HEK293 (cell line): ENCODE data around the gene CDYL2.

Experiments
- CTCF ChIA-PET: fragments of 350-600 bp; formaldehyde crosslinking; extraction: SDS; loops from one replicate; lab custom pipeline; 2021; ENCODE audit warnings: antibody characterized with exemption; lab: Yijun Ruan, JAX
- POLR2A ChIA-PET: fragments of 300-600 bp; formaldehyde crosslinking; extraction: SDS; loops from one replicate; lab custom pipeline; 2020; ENCODE audit warnings: antibody characterized with exemption, inconsistent platforms; lab: Yijun Ruan, JAX
- H3K27ac ChIP-seq: fragments of 200-500 bp; sonication (Bioruptor generic); 2 replicates; pipeline ENCODE4 v1.5.1; 2014; ENCODE audit warnings: low read depth, low read length, control low read depth, inconsistent platforms; ENCODE audit errors: extremely low read depth
- H3K36me3 ChIP-seq, 2 experiments: fragments of 200-500 bp in 1 of 2; sonication (Bioruptor generic) in 1 of 2; 1 replicate in 1 of 2; 2 replicates in 1 of 2; pipeline ENCODE4 v1.5.1; 2014 to 2017; ENCODE audit warnings: inconsistent platforms in 2 of 2, low read length in 2 of 2; ENCODE audit not compliant: control insufficient read depth in 2 of 2, insufficient read depth in 1 of 2
- H3K4me1 ChIP-seq: fragments of 200-500 bp; sonication (Bioruptor generic); 2 replicates; pipeline ENCODE4 v1.5.1; 2014; ENCODE audit warnings: mild to moderate bottlenecking, low read length, inconsistent platforms; ENCODE audit not compliant: control insufficient read depth, insufficient read depth
- H3K4me3 ChIP-seq: 2 replicates; pipeline ENCODE4 v1.5.1; 2011; ENCODE audit warnings: low read depth, mild to moderate bottlenecking, control low read depth, low read length, moderate library complexity
- H3K9me3 ChIP-seq: fragments of 200-500 bp; sonication (Bioruptor generic); 2 replicates; pipeline ENCODE4 v1.5.1; 2014; ENCODE audit warnings: low read depth, low read length, inconsistent platforms; ENCODE audit not compliant: control insufficient read depth, insufficient read depth
- CTCF ChIP-seq: fragments of 450-650 bp; formaldehyde crosslinking; IDR thresholded peaks from 2 replicates; pipeline ENCODE4 v1.5.1; 2016; ENCODE audit warnings: missing biosample characterization, missing genetic modification characterization
- KLF1 ChIP-seq: fragments of 450-650 bp; formaldehyde crosslinking; IDR thresholded peaks from 2 replicates; pipeline ENCODE4 v1.5.1; 2016; ENCODE audit warnings: missing biosample characterization, missing genetic modification characterization
- KLF17 ChIP-seq: fragments of 450-650 bp; formaldehyde crosslinking; IDR thresholded peaks from 2 replicates; pipeline ENCODE4 v1.5.1; 2016; ENCODE audit warnings: missing biosample characterization, missing genetic modification characterization
- TRIM28 ChIP-seq: IDR thresholded peaks from 2 replicates; pipeline ENCODE4 v1.6.1; 2011; ENCODE audit warnings: low read length, control low read depth, borderline replicate concordance
- ZBTB10 ChIP-seq: fragments of 450-650 bp; formaldehyde crosslinking; IDR thresholded peaks from 2 replicates; pipeline ENCODE4 v1.5.1; 2016; ENCODE audit warnings: missing biosample characterization, missing genetic modification characterization
- ZBTB17 ChIP-seq: fragments of 450-650 bp; formaldehyde crosslinking; IDR thresholded peaks from 2 replicates; pipeline ENCODE4 v1.5.1; 2016; ENCODE audit warnings: missing biosample characterization, missing genetic modification characterization
- ZEB2 ChIP-seq: fragments of 450-650 bp; formaldehyde crosslinking; IDR thresholded peaks from 2 replicates; pipeline ENCODE4 v1.5.1; 2016; ENCODE audit warnings: missing biosample characterization, missing genetic modification characterization
- ZNF10 ChIP-seq: fragments of 450-650 bp; formaldehyde crosslinking; IDR thresholded peaks from 2 replicates; pipeline ENCODE4 v1.5.1; 2017; ENCODE audit warnings: missing biosample characterization, missing genetic modification characterization
- ZNF121 ChIP-seq: fragments of 450-650 bp; formaldehyde crosslinking; IDR thresholded peaks from 2 replicates; pipeline ENCODE4 v1.5.1; 2016; ENCODE audit warnings: missing biosample characterization, missing genetic modification characterization
- ZNF19 ChIP-seq: fragments of 450-650 bp; formaldehyde crosslinking; IDR thresholded peaks from 2 replicates; pipeline ENCODE4; 2016; ENCODE audit warnings: missing biosample characterization, missing genetic modification characterization, low read depth
- ZNF335 ChIP-seq: fragments of 450-650 bp; formaldehyde crosslinking; conservative IDR thresholded peaks from 2 replicates; pipeline ENCODE4 v1.5.1; 2016; ENCODE audit warnings: missing biosample characterization, missing genetic modification characterization
- ZNF366 ChIP-seq: fragments of 450-650 bp; formaldehyde crosslinking; conservative IDR thresholded peaks from 2 replicates; pipeline ENCODE4 v1.5.1; 2016; ENCODE audit warnings: missing biosample characterization, missing genetic modification characterization
- ZNF416 ChIP-seq: fragments of 450-650 bp; formaldehyde crosslinking; IDR thresholded peaks from 2 replicates; pipeline ENCODE4 v1.5.1; 2016; ENCODE audit warnings: missing biosample characterization, missing genetic modification characterization
- ZNF513 ChIP-seq: fragments of 450-650 bp; IDR thresholded peaks from 2 replicates; pipeline ENCODE4 v1.5.1; 2018; ENCODE audit warnings: missing biosample characterization, missing genetic modification characterization
- ZNF548 ChIP-seq: fragments of 450-650 bp; formaldehyde crosslinking; IDR thresholded peaks from 2 replicates; pipeline ENCODE4 v1.5.1; 2016; ENCODE audit warnings: missing biosample characterization, missing genetic modification characterization
- ZNF560 ChIP-seq: fragments of 450-650 bp; formaldehyde crosslinking; IDR thresholded peaks from 2 replicates; pipeline ENCODE4 v1.5.1; 2017; ENCODE audit warnings: missing biosample characterization, missing genetic modification characterization, borderline replicate concordance
- ZNF571 ChIP-seq: fragments of 450-650 bp; formaldehyde crosslinking; IDR thresholded peaks from 2 replicates; pipeline ENCODE4 v1.5.0; 2017; ENCODE audit warnings: missing biosample characterization, missing genetic modification characterization
- ZNF639 ChIP-seq: fragments of 450-650 bp; formaldehyde crosslinking; IDR thresholded peaks from 2 replicates; pipeline ENCODE4 v1.5.1; 2016; ENCODE audit warnings: missing biosample characterization, missing genetic modification characterization
- ZNF707 ChIP-seq: fragments of 450-650 bp; formaldehyde crosslinking; IDR thresholded peaks from 2 replicates; pipeline ENCODE4 v1.5.1; 2016; ENCODE audit warnings: missing biosample characterization, missing genetic modification characterization
- ZSCAN23 ChIP-seq: fragments of 450-650 bp; formaldehyde crosslinking; IDR thresholded peaks from 2 replicates; pipeline ENCODE4 v1.5.1; 2016; ENCODE audit warnings: missing biosample characterization, missing genetic modification characterization

CDYL2 gene

GRCh38 chr16:80599466-80599865 lies 204.9 kb downstream of the CDYL2 start:
- H3K4me1 ChIP-seq: no peaks in the 10 kb centered on the region
- H3K9me3 ChIP-seq: no peaks in the 10 kb centered on the region
- H3K4me3 ChIP-seq: no peak overlapping the region
- CTCF ChIA-PET: interaction anchor here (0.8 kb wide), 1 partner anchor 16 kb away, joined by 3 read pairs; no protein-coding TSS in a partner anchor
- no peak overlapping the region for H3K27ac ChIP-seq
- peaks cover 0 to 6% of the 10 kb centered on the region in 2 experiments; a peak in 1 of 3 replicates for H3K36me3 ChIP-seq
- POLR2A ChIA-PET: no interaction called here
- TF ChIP-seq ZNF513 (no peak), ZNF121 (tag by site-specific recombination) (no peak), TRIM28 (no peak), ZNF560 (tag by site-specific recombination) (no peak), CTCF (tag by site-specific recombination) (no peak), ZEB2 (tag by site-specific recombination) (no peak), KLF17 (tag by site-specific recombination) (no peak)
- TF ChIP-seq, all 188 proteins: peak for 0

GRCh38 chr16:80596507-80597207 lies 207.7 kb downstream of the CDYL2 start:
- ChIA-PET CTCF (no interaction called here), POLR2A (no interaction called here)
- TF ChIP-seq ZNF571 (tag by site-specific recombination) (0 out of 2 replicates have a peak, but pooled peaks have one; percentile 23), ZNF366 (peak; percentile 86), ZBTB17 (peak; percentile 92), ZSCAN23 (tag by site-specific recombination) (no peak), ZNF416 (no peak), KLF1 (tag by site-specific recombination) (no peak)
- Histone ChIP-seq H3K4me3 (no peak overlapping the region), H3K4me1 (no peaks in the 10 kb centered on the region), H3K27ac (no peak overlapping the region), H3K36me3 (no peaks in the 10 kb centered on the region), H3K9me3 (no peaks in the 10 kb centered on the region)

- ChIA-PET CTCF (interaction anchor here (1.8 kb wide), 1 partner anchor 68 kb away, joined by 4 read pairs; no protein-coding TSS in a partner anchor), POLR2A (no interaction called here)
- Histone ChIP-seq H3K36me3 (no peaks in the 10 kb centered on the region), H3K4me1 (no peaks in the 10 kb centered on the region), H3K4me3 (no peak overlapping the region)
- TF ChIP-seq ZNF707 (tag by site-specific recombination) (no peak), ZNF10 (tag by site-specific recombination) (no peak), ZNF548 (tag by site-specific recombination) (no peak), ZNF639 (tag by site-specific recombination) (no peak), ZNF19 (tag by site-specific recombination) (no peak), ZNF335 (tag by site-specific recombination) (0 out of 2 replicates have a peak, but pooled peaks have one; percentile 23), ZNF416 (no peak), KLF17 (tag by site-specific recombination) (no peak), ZBTB10 (tag by site-specific recombination) (no peak)
- TF ChIP-seq, all 188 proteins: peak for 1
- Histone ChIP-seq H3K9me3 (no peaks in the 10 kb centered on the region), H3K27ac (no peak overlapping the region)
These were observed 209.6 kb downstream of the CDYL2 start for GRCh38 chr16:80594756-80595155.
